Stimulated activated naive CD4-positive, alpha-beta T cell (primary cell): ENCODE data around the gene CADM1.

Experiments
- DNase-seq, 6 experiments: peaks; one replicate each; lab custom pipeline; 2025; lab: John Stamatoyannopoulos, UW

CADM1 gene

GRCh38 chr11:115504276-115505158, at the start of gene CADM1:
CADM1 (minus strand) TSS chr11:115504415.
- peak; percentile 10 to 65 (median 46) for DNase-seq

- DNase-seq = no peak
Measured at GRCh38 chr11:115552773-115553438, 48.7 kb upstream of the CADM1 start.

- DNase-seq = no peak
Measured at GRCh38 chr11:115552151-115552772, 48.0 kb upstream of the CADM1 start.

DNA sequence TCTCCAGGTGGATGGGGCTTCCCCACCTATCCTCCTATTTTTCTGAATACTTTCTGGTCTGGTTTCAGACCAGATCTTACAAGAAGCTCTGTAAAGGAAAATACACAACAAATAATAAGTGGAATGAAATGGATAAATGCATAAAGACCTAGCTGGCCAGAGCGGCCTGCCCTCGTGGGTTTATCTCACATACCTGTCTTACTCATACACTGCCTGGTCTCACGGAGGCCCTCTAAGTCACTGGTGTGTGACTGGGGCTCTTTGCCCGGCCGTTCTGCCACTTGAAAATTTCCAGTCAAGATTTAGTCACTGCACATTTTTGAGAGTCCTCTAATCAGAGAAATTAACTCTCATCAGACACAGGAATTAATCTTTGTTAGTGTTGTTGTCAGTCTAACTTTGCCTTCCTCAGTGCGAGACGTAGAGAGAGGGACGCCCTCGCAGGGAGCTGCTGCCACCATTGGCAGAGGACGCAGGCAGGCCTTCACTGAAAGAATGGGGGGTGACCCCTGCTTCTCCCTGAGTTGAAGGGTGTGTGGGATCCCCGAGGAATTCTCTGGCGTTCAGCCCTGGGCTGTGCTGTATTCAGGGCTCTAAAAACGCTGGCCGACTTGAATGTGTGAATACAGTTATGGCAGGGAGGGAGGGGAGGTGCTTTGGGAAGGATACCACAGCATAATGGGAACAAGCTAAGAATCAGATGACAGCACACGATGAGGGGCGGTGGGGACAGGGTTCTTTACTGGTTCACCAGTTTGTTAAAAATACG, 46.3 kb upstream of the CADM1 start:
- no peak for DNase-seq

GRCh38 chr11:115548878-115549528, 44.8 kb upstream of the CADM1 start:
- DNase-seq = no peak

DNA sequence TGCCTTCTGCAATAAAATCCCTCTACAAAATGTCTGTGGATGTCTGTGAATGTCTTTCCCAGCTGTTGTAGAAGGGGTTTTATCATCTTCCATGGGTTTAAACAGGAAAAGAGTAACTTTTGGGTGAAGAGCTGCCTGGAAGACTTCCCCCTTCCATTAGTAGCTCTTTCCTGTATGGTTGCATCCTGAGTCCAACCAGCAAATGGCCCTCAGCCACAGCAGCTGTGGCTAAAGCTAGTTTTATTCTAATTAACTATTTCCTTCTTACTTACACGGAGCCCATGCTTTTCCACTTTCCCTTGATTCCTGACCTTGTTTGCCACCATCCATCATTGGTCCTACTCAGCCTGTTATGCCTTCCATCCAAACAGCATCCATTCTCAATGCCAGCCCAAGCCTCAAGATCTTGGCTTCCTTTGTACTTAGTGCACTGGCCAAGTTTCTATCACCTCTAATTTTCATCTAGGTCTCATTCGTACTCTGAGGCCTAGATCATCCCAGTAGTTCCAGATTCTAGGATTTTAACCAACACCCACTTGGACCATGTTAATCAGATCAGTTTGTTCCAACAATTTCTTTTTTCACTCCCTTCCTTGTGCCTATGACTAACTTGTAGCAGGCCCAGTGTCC, 41.5 kb upstream of the CADM1 start:
- no peak for DNase-seq

- no peak for DNase-seq
Measured at GRCh38 chr11:115544422-115544948, 40.3 kb upstream of the CADM1 start.

DNA sequence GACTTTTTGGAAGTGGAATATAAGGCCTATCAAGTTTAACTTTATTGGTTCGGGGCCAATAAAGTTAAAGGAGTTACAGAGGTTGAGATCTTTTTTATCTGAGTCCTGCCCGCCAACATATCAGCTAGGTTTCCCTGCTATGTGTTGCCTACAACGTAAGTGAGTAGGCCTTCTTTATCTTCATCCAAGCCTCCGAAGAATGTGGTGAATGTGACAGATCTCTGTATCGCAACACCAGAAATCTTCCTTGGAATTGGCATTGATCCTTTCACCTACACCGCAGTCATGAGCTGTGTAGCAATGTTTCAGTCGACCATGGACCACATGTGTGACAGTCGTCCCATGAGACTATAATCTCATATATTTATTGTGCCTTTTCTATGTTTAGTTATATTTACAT, 37.3 kb upstream of the CADM1 start:
- no peak for DNase-seq

DNA sequence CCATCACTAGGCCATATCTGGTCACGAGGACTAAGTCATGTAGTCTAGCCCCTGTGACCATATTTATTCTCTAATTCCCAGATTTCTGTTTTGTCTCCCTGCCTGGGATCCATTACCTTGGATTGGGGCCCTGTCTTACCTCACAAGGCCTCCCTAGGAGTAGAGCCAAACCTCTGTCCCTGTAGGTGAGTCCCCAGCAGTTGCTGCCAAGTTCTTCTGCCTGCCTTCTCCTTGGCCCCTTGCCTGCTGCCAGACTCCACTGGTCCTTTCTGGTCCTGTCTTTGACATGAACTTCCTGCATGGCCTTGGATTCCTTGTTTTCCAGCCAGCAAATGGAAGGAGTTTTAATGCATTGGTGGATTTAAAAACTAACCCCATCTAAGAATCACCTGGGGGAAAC, 35.6 kb upstream of the CADM1 start:
- no peak for DNase-seq

- no peak for DNase-seq
Measured at GRCh38 chr11:115535781-115536180, 31.6 kb upstream of the CADM1 start.

- no peak for DNase-seq
Measured at GRCh38 chr11:115530752-115531151, 26.5 kb upstream of the CADM1 start.

- DNase-seq = no peak
Measured at GRCh38 chr11:115528225-115528624, 24.0 kb upstream of the CADM1 start.

DNA sequence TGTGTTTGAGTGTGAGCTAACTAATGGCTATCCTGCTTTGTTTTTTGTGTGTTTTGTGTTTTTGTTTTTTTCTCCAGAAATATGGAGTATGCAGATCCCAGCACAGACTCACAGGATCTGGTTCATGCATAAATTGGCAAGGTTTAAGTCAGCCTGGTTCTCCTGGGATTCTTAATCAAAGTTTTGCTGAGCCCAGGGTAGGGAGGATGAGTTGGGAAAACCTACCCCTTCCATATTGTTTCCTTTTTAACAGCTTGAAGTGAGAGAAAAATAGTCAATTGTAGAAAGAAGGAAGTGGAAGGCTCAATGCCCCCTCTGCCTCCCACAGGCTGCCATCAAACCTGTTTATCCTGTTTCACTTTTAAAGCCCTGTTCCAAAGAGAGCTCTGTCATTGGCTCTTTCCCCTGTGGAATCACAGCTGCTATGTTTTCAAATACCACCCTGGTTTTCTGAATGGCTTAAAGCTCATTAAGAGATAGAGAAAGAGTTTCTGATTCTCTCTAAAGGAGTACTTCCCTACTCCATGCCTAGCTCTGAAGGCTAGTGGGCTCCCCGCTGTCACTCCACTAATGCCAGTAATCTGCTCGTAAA, 23.4 kb upstream of the CADM1 start:
- no peak for DNase-seq

- no peak for DNase-seq
Measured at GRCh38 chr11:115525531-115526006, 21.4 kb upstream of the CADM1 start.

GRCh38 chr11:115524572-115524971, 20.4 kb upstream of the CADM1 start:
- no peak for DNase-seq

DNA sequence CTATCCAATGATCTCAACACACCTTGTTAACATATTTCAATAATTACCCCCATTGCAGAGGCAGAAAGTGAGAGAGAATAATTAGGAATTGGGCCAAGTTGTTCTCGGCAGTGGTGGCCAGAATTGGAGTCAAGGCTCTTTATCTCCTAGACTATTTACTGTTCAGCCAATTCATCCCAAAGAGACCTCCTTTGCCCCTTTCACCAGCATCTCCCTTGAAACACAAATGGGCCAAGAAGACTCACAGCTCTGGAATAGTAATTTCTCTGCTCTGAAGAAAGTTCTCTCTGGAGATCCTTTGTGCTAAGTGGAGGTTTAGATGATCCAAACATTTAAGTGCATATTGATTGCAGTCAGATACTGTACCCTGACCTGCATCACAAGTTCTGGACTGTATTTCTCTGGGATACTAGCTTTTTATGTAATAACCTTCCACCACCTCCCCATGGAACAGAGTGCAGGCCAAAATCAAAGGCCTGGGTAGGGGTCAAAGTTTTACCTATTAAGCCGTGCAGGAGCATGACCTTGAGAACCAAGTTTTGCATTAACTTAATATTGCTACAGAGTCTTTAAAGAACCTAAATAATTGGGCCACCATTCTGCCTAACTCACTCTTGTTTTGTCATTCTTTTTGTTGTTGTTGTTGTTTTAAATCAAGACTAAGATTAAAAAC, 19.6 kb upstream of the CADM1 start:
- DNase-seq = no peak

- DNase-seq = no peak
Measured at GRCh38 chr11:115522302-115522701, 18.1 kb upstream of the CADM1 start.

DNA sequence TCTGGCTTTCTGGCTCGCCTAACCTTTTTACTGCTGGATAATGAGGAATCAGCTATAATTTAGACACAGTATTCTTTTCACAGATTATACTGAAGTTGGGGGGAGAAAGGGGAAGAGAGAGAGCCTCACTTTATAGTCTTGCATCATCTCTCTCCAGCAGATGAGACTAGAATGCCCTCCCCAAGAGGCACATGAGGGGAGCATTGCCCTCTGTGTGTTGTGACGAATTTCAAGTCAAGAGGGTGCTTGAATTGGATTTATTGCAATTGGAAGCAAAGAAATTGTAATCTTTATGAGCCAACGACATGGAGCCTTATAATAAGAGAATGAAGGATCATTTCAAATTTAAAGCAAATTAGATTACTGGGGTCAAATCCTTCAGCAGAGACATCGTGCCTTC, 17.6 kb upstream of the CADM1 start:
- DNase-seq = no peak

- no peak for DNase-seq
Measured at GRCh38 chr11:115518983-115519628, 14.9 kb upstream of the CADM1 start.
